ENCODE results near the gene PDE5A. TPM values are rescaled to one million over a fixed set of nuclear protein-coding genes. Genes with fewer than 3 reads are reported as not detected.

PDE5A gene
- total RNA-seq, 1 donor from 2014 or later: 9.1 TPM

DNA sequence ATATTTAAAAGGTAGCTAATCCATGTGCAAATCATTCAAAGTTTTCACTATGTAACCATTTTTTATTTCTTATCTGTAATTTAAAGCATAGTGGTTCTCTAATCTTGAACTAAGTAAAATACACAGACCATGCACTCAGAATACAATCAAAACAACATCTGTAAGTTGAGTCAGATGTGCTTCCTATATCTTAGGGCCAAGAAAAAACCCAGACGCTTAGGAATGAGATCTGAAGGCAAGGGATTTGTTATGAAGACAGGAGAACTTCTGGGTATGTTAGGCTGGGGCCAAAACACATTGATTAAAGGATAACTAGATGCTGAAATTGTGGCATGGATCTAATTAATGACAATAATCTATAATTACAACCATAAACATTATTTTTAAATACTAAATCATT, 120.3 kb downstream of the PDE5A start:
- Mint-ChIP-seq H3K4me1 (ENCODE audit: unreplicated experiment) (peaks cover 10% of the 10 kb centered on the region), H3K36me3 (ENCODE audit: unreplicated experiment) (peaks cover 19% of the 10 kb centered on the region), H3K27me3 (ENCODE audit: unreplicated experiment) (no peaks in the 10 kb centered on the region), H3K9me3 (ENCODE audit: unreplicated experiment) (no peaks in the 10 kb centered on the region), H3K27ac (ENCODE audit: unreplicated experiment) (no peak overlapping the region), H3K4me3 (ENCODE audit: unreplicated experiment) (no peak overlapping the region)
- DNase-seq (ENCODE audit: extremely low spot score, unreplicated experiment): no peak
- TF ChIP-seq, protein P1, sequence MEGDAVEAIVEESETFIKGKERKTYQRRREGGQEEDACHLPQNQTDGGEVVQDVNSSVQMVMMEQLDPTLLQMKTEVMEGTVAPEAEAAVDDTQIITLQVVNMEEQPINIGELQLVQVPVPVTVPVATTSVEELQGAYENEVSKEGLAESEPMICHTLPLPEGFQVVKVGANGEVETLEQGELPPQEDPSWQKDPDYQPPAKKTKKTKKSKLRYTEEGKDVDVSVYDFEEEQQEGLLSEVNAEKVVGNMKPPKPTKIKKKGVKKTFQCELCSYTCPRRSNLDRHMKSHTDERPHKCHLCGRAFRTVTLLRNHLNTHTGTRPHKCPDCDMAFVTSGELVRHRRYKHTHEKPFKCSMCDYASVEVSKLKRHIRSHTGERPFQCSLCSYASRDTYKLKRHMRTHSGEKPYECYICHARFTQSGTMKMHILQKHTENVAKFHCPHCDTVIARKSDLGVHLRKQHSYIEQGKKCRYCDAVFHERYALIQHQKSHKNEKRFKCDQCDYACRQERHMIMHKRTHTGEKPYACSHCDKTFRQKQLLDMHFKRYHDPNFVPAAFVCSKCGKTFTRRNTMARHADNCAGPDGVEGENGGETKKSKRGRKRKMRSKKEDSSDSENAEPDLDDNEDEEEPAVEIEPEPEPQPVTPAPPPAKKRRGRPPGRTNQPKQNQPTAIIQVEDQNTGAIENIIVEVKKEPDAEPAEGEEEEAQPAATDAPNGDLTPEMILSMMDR (IDR thresholded peaks at IDR 0.05): no peak

DNA sequence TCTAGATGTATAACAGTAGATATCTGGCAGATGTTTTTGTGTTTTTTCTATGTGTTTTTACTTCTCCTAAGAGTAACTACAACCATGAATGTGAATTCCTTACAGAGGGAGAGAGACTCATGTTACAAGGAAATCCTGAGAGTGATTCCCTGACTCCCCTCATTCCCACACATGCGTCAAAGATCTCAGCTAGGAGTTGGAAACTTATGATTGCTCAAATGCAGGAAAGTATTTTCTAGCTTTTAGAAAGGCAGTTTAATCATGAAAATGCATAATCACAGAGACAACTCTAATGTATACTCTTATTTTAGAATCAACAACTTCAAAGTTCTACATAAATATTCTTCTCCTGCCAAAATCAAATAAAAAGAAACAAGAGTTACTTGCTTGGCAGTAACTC, 121.8 kb downstream of the PDE5A start:
- Mint-ChIP-seq H3K36me3 (ENCODE audit: unreplicated experiment) (peaks cover 15% of the 10 kb centered on the region), H3K4me3 (ENCODE audit: unreplicated experiment) (no peak overlapping the region), H3K27me3 (ENCODE audit: unreplicated experiment) (no peaks in the 10 kb centered on the region), H3K9me3 (ENCODE audit: unreplicated experiment) (no peaks in the 10 kb centered on the region), H3K27ac (ENCODE audit: unreplicated experiment) (peak overlapping the region; percentile 1), H3K4me1 (ENCODE audit: unreplicated experiment) (peaks cover 10% of the 10 kb centered on the region)
- TF ChIP-seq, protein P1 (IDR thresholded peaks at IDR 0.05): no peak
- DNase-seq (ENCODE audit: extremely low spot score, unreplicated experiment): no peak

DNA sequence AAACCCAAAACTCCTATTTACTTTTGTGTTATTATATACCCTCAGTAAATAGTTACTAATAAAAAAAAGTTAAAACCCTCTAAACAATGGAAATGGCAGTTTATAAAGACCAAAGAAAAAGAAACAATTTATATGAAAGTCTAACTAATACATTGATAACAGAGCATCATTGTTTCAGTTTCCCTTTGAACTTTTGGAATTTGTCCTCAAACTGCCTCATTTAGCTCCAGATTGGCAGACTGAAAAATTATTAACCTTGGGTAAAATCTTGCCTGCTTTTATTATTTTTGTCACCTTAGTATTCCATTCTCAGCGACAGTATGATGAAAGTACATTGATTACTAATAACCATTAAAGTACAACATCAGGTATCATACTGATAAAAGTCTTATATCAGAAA, 124.0 kb downstream of the PDE5A start:
- Mint-ChIP-seq H3K27ac (ENCODE audit: unreplicated experiment) (no peak overlapping the region), H3K27me3 (ENCODE audit: unreplicated experiment) (no peaks in the 10 kb centered on the region), H3K9me3 (ENCODE audit: unreplicated experiment) (no peaks in the 10 kb centered on the region), H3K4me1 (ENCODE audit: unreplicated experiment) (peaks cover 10% of the 10 kb centered on the region), H3K36me3 (ENCODE audit: unreplicated experiment) (peaks cover 32% of the 10 kb centered on the region), H3K4me3 (ENCODE audit: unreplicated experiment) (no peak overlapping the region)
- DNase-seq (ENCODE audit: extremely low spot score, unreplicated experiment): no peak
- TF ChIP-seq, protein P1 (IDR thresholded peaks at IDR 0.05): no peak

DNA sequence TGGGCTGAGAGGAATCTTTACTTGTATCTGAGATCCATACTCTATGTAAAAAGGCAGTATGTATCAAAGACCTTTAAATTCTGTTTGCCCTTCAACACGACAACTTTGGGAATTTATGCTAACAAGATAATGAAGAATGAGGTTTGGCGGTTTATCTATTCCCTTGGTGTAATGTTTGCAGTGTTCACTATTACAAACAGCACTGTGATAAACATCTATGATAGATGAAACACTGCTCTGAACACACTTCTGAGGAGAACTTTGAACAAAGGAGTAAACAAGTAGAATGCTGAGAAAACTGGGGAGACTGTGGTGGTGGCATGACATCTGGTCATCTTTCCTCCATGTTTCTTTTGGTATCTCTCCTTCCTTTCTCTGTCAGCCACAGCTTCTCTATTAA, 126.9 kb downstream of the PDE5A start:
- H3K4me1 Mint-ChIP-seq (ENCODE audit: unreplicated experiment): peaks cover 12% of the 10 kb centered on the region
- TF ChIP-seq, protein P1 (IDR thresholded peaks at IDR 0.05): no peak
- no peaks in the 10 kb centered on the region for H3K9me3 Mint-ChIP-seq (ENCODE audit: unreplicated experiment)
- peaks cover 37% of the 10 kb centered on the region for H3K36me3 Mint-ChIP-seq (ENCODE audit: unreplicated experiment)
- no peak overlapping the region for H3K4me3 Mint-ChIP-seq (ENCODE audit: unreplicated experiment)
- no peak for DNase-seq (ENCODE audit: extremely low spot score, unreplicated experiment)
- no peak overlapping the region for H3K27ac Mint-ChIP-seq (ENCODE audit: unreplicated experiment)
- no peaks in the 10 kb centered on the region for H3K27me3 Mint-ChIP-seq (ENCODE audit: unreplicated experiment)

DNA sequence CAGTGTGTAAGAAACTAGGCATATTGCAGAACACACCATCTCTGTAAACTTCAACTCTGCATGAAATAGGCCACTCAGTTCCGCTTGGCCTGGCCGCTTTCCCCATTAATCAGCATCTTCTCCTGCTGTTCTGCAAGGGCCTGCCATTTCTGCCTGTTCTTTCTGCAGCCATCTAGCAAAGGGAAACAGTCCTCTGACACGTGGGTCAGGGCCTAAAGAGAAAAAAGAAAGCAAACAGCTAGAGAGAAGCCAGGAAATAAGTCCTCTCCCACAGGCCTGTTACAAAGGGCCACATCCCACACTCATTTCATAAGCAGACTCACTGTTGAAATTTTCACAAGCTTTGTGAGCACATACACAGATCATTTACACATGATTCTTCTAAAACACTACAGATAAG, 130.1 kb downstream of the PDE5A start:
- H3K4me1 Mint-ChIP-seq (ENCODE audit: unreplicated experiment): peaks cover 9% of the 10 kb centered on the region
- peak overlapping the region; percentile 67 for H3K27ac Mint-ChIP-seq (ENCODE audit: unreplicated experiment)

More for the DNA sequence above, 130.1 kb downstream of the PDE5A start:
- Mint-ChIP-seq H3K4me3 (ENCODE audit: unreplicated experiment) (no peak overlapping the region), H3K27me3 (ENCODE audit: unreplicated experiment) (no peaks in the 10 kb centered on the region), H3K36me3 (ENCODE audit: unreplicated experiment) (peaks cover 40% of the 10 kb centered on the region), H3K9me3 (ENCODE audit: unreplicated experiment) (no peaks in the 10 kb centered on the region)
- DNase-seq (ENCODE audit: extremely low spot score, unreplicated experiment): no peak
- TF ChIP-seq, protein P1 (IDR thresholded peaks at IDR 0.05): no peak

Data from osteocyte (in vitro differentiated cells).